Cardiac fibroblast (primary cell): ENCODE measurements around the gene TMA16.

ENCODE experiments used
- DNase-seq, 2 donors: peaks; one replicate each; pipeline versions ENCODE4 v3.0.0 to v3.0.0-alpha.2; 2010; ENCODE audit warnings: low read depth in 2 of 2
- H3K4me3 ChIP-seq, 2 donors: replicated peaks in 1 of 2; 1 replicate in 1 of 2; 2 replicates in 1 of 2; pipeline ENCODE4 v1.5.1; 2011; ENCODE audit warnings: low read depth in 2 of 2, low read length in 2 of 2, mild to moderate bottlenecking in 2 of 2, moderate library complexity in 1 of 2
- TF ChIP-seq, protein P1 (sequence below): IDR thresholded peaks from one replicate; pipeline ENCODE4 v1.5.1; 2011; ENCODE audit warnings: low read depth, mild to moderate bottlenecking, low read length, inconsistent platforms

TMA16 gene

DNA sequence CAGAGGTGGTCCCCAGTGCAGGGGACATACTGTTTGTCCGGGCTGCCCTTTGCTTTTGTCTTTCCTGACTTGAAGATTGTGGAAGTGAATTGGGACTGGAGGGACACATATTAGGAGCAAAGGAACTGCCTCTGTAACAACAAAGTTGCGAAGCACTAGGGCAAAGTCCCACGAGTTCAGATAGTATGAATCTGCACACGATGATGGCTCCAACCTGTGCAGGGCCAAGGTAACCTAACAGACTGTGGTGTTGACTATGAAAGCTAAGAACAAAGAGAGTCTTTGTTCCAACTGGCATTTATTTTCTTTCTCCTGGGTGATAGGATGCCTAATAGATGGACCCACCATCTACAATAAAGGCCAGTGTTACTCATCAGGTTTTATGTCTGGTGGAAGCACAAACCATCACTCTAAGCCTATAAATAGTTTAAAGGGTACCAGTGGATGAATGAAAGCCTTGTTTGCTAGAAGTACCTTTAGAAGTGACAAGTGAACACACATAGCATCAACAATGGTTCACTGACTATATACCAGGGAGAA lies 71.8 kb downstream of the TMA16 start:
- no peak for DNase-seq
- H3K4me3 ChIP-seq = no peak overlapping the region
- TF ChIP-seq, protein P1, sequence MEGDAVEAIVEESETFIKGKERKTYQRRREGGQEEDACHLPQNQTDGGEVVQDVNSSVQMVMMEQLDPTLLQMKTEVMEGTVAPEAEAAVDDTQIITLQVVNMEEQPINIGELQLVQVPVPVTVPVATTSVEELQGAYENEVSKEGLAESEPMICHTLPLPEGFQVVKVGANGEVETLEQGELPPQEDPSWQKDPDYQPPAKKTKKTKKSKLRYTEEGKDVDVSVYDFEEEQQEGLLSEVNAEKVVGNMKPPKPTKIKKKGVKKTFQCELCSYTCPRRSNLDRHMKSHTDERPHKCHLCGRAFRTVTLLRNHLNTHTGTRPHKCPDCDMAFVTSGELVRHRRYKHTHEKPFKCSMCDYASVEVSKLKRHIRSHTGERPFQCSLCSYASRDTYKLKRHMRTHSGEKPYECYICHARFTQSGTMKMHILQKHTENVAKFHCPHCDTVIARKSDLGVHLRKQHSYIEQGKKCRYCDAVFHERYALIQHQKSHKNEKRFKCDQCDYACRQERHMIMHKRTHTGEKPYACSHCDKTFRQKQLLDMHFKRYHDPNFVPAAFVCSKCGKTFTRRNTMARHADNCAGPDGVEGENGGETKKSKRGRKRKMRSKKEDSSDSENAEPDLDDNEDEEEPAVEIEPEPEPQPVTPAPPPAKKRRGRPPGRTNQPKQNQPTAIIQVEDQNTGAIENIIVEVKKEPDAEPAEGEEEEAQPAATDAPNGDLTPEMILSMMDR = no peak

DNA sequence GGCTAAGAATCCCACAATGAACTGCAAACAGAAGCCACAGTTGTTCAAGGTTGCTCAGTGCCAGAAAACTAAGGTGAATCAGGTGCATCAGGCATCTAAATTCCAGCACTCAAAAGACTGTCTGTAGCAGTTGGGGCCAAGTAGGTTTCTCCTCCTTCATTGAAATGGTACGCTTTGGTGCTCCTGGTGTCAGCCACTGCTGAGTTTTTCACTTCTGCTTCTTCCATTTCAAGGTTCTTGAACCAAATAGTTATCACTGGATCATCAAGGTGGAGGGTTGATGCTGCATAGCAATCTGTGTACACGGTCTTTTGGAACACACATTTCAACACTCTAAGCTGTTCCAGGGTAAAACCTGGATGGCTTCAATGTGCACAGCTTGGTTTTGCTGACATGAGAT lies 74.4 kb downstream of the TMA16 start:
- no peak for DNase-seq
- TF ChIP-seq, protein P1 = no peak
- no peak overlapping the region for H3K4me3 ChIP-seq
